Cerebellar nuclear complex (tissue), 1 donor: ENCODE measurements around the gene PTPA.

Experiments used
- DNase-seq, 2 experiments: peaks; one replicate each; lab custom pipeline; 2025; lab: John Stamatoyannopoulos, UW

PTPA gene

GRCh38 chr9:129110740-129111527, at the start of gene PTPA, which contains the start of gene CRAT:
TSS of gene PTPA (plus strand) at chr9:129111415. CDS start at chr9:129111601, 186 bp downstream.
TSS of gene CRAT (minus strand) at chr9:129110793. CDS start at chr9:129110509, 284 bp downstream.
- DNase-seq, result peak; percentile 65 to 82

- no peak for DNase-seq
Observed at GRCh38 chr9:129063061-129063460, 48.2 kb upstream of the PTPA start.

- DNase-seq, result no peak
Observed at GRCh38 chr9:129064499-129064908, 46.7 kb upstream of the PTPA start.

- no peak for DNase-seq
Observed at GRCh38 chr9:129068110-129068509, 43.1 kb upstream of the PTPA start.

- no peak for DNase-seq
Observed at GRCh38 chr9:129068990-129069861, 42.0 kb upstream of the PTPA start.

GRCh38 chr9:129069862-129070641, 41.2 kb upstream of the PTPA start:
- no peak for DNase-seq

GRCh38 chr9:129070696-129071525, 40.3 kb upstream of the PTPA start:
- DNase-seq, result no peak

- DNase-seq, result no peak
Observed at GRCh38 chr9:129071526-129072126, 39.6 kb upstream of the PTPA start.

- no peak for DNase-seq
Observed at GRCh38 chr9:129072171-129072570, 39.0 kb upstream of the PTPA start.

- no peak for DNase-seq
Observed at GRCh38 chr9:129073404-129073803, 37.8 kb upstream of the PTPA start.

- DNase-seq, result no peak
Observed at GRCh38 chr9:129074106-129074505, 37.1 kb upstream of the PTPA start.

- DNase-seq, result no peak
Observed at GRCh38 chr9:129075996-129076639, 35.1 kb upstream of the PTPA start.

- no peak for DNase-seq
Observed at GRCh38 chr9:129076640-129077037, 34.6 kb upstream of the PTPA start.

GRCh38 chr9:129077236-129077635, 34.0 kb upstream of the PTPA start:
- DNase-seq, result no peak

- DNase-seq, result no peak
Observed at GRCh38 chr9:129078691-129079503, 32.3 kb upstream of the PTPA start.

- DNase-seq, result no peak
Observed at GRCh38 chr9:129079829-129080228, 31.4 kb upstream of the PTPA start.

GRCh38 chr9:129080298-129080600, 31.0 kb upstream of the PTPA start:
- no peak for DNase-seq

- peak; percentile 81 to 91 for DNase-seq
Observed at GRCh38 chr9:129080601-129081387, 30.4 kb upstream of the PTPA start, which contains the start of gene DOLPP1. TSS of gene DOLPP1 (plus strand) at chr9:129081111. CDS start at chr9:129081132, 21 bp downstream.
